GM23248 (cell line): ENCODE results near the gene ZNF710. TPM values are rescaled to one million over a fixed set of nuclear protein-coding genes. Genes with fewer than 3 reads are reported as not detected.

Experiments used
- DNase-seq: peaks from one replicate; pipeline ENCODE4 v3.0.0-alpha.2; 2015
- H2AFZ ChIP-seq: fragments of 200-600 bp; sonication (generic); 2 replicates; pipeline ENCODE4 v1.6.1; 2016; ENCODE audit warnings: antibody characterized with exemption
- H3F3A ChIP-seq: fragments of 200-600 bp; sonication (generic); 2 replicates; pipeline ENCODE4 v1.6.1; 2016; ENCODE audit warnings: mild to moderate bottlenecking, antibody characterized with exemption, mixed run types; ENCODE audit not compliant: insufficient read depth
- H3K27ac ChIP-seq: fragments of 200-600 bp; sonication (generic); 2 replicates; pipeline ENCODE4 v1.5.1; 2016; ENCODE audit warnings: mild to moderate bottlenecking
- H3K27me3 ChIP-seq: fragments of 200-600 bp; sonication (generic); replicated peaks from 2 replicates; pipeline ENCODE4 v1.6.1; 2016; ENCODE audit warnings: mild to moderate bottlenecking; ENCODE audit not compliant: insufficient read depth
- H3K36me3 ChIP-seq: fragments of 200-600 bp; sonication (generic); 2 replicates; pipeline ENCODE4 v1.6.1; 2016; ENCODE audit warnings: low read depth, mild to moderate bottlenecking
- H3K4me1 ChIP-seq: fragments of 200-600 bp; sonication (generic); 2 replicates; pipeline ENCODE4 v1.6.1; 2016; ENCODE audit warnings: mild to moderate bottlenecking; ENCODE audit not compliant: insufficient read depth
- H3K4me2 ChIP-seq: fragments of 200-600 bp; sonication (generic); one replicate; pipeline ENCODE4 v1.6.1; 2016; ENCODE audit warnings: mild to moderate bottlenecking; ENCODE audit not compliant: unreplicated experiment
- H3K4me3 ChIP-seq: fragments of 200-600 bp; sonication (generic); 2 replicates; pipeline ENCODE4 v1.5.1; 2016; ENCODE audit warnings: mild to moderate bottlenecking
- H3K79me2 ChIP-seq: fragments of 200-600 bp; sonication (generic); 2 replicates; pipeline ENCODE4 v1.6.1; 2016; ENCODE audit warnings: mild to moderate bottlenecking; ENCODE audit not compliant: insufficient read depth
- H3K9ac ChIP-seq: fragments of 200-600 bp; sonication (generic); 2 replicates; pipeline ENCODE4 v1.6.1; 2016; ENCODE audit warnings: mild to moderate bottlenecking
- H3K9me2 ChIP-seq: fragments of 200-600 bp; sonication (generic); 2 replicates; pipeline ENCODE4 v1.6.1; 2016; ENCODE audit warnings: mixed run types, mild to moderate bottlenecking, moderate library complexity; ENCODE audit not compliant: insufficient read depth
- H3K9me3 ChIP-seq: fragments of 200-600 bp; sonication (generic); one replicate; pipeline ENCODE4 v1.6.1; 2017; ENCODE audit warnings: low read depth
- H4K20me1 ChIP-seq: fragments of 200-600 bp; sonication (generic); 2 replicates; pipeline ENCODE4 v1.6.0; 2016; ENCODE audit not compliant: insufficient read depth
- EZH2 ChIP-seq: fragments of 200-600 bp; sonication (generic); IDR thresholded peaks from 2 replicates; pipeline ENCODE4 v1.6.1; 2018; ENCODE audit warnings: antibody characterized with exemption, mild to moderate bottlenecking; ENCODE audit not compliant: insufficient read depth, poor library complexity, severe bottlenecking
- EZH2phosphoT487 ChIP-seq: fragments of 200-600 bp; sonication (generic); IDR thresholded peaks from 2 replicates; pipeline ENCODE4 v1.6.1; 2018; ENCODE audit warnings: antibody characterized with exemption, moderate library complexity, mild to moderate bottlenecking, low read depth; ENCODE audit not compliant: insufficient read depth
- WGBS, 2 experiments: methylation state at CpG; one replicate each; pipeline ENCODE4 v1.1.6; 2015 to 2017; ENCODE audit warnings: low lambda C conversion rate in 2 of 2, low coverage in 1 of 2; ENCODE audit errors: missing lambda C conversion rate in 2 of 2; 5-methylcytosine and 5-hydroxymethylcytosine counted together
- in situ Hi-C: fragments of 300-500 bp; cut with MboI; formaldehyde crosslinking; loops from 2 replicates; pipeline ENCODE4 v1.15.0; 2020
- polyA plus RNA-seq: library from polyadenylated mRNA; unstranded; fragments of >200 nt; fragmentation: Nextera tagmentation; extraction: Ambion mirVana; gene quantifications from 2 replicates; pipeline ENCODE4 v1.2.1, GENCODE V29; 2016
- total RNA-seq: library from RNA; depleted of rRNA; stranded (reverse); fragments of >200 nt; shearing (Covaris generic); gene quantifications from 2 replicates; pipeline ENCODE4 v1.2.3, GENCODE V29; 2014

ZNF710 gene
- total and polyA plus RNA-seq, 2 experiments from 2014 or later, result 2.9 to 12.0 TPM

DNA sequence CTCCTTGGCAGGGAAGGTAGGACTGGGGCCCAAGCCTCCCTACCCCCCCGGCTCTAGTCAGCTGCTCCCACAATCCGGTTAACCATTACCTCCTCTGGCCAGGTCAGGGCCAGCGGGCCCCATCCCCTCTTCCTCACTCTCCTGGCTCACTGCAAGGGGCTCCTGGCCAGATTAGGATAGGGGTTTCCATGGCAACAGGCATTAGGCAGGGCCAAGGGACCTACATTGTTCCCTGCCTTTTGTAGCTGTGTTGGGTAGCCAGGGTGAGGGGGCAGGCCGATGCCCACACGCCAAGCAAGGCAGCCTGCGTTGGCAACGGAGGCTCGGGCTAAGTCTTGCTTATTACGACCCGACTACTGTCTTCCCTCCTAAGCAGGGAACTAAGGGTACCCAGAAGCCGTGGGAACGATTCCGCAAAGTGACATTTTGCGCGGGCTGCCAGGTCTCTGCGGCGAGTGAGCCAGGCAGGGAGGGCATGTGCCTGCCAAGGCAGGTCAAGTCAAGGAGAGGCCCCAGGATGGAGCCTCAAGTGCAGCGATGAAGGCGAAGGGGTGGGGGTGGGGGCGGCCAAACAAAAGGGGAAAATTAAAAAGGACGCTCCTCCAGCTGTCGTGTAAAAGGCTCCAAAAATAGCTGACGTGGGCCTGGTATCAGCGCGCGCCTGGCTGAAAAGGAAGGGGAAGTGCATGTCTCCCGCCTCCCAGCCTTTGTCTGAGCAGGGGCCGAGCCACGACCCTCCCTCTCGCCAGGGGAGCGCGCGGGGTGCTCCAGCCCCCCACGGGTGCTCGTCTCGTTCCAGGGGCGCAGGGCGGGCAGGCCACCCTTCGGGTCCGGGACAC is 100.2 kb downstream of the ZNF710 start:
- in situ Hi-C loops, result no loop called here

DNA sequence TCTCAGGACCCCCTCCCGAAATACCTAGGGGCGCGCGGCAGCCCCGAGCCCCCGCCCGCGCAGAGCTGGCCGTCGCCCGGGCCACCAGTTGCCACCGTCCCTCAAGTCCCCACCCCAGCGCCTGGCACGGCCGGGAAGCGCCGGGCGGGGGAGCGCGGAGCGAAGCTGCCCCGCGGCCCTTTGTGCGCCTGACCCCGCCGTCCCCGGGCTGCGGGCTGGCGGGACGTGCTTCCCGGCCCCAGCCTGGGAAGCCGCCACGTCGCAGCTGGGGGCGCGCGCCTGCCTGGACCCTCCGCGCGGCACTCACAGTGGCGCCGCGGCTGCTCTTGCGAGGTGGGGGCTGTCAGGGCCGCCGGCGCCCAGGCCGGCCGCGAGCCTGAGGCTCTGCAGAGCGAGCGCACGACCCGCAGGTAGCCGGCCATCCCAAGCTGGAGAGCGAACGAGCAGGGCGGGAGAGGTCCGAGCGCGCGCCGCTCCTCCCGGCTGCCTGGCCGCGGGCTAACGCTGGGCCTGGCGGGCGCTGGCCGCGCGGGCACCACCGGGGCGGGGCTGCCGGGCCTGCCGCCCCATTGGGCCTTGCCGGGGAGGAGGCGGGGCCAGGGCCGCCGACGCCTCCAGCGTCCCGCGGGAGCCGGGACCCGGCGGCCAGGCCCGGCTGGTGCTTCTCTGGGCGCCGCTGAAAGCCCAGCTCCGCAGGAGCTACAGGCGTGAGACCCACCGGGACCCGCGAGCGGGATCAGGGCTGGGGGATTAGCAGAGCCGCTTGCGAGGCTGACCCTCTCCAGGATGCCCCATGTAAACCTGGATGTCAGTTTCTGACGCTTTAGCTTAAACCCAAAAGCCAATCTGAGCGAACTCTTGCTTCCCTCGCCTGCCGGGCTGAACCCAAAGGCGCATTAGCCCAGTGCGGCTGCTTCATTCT is 101.1 kb downstream of the ZNF710 start, which contains the start of gene IDH2:
Gene IDH2 (minus strand): TSS at position 500 of the 922 bp plus-strand sequence. CDS start 78 bp downstream, at position 422.
- Histone ChIP-seq H3K4me3 (peak within 1 kb of the TSS; percentile 72), H3F3A (peaks cover 38% of the 10 kb centered on the region), H3K9me3 (no peaks in the 10 kb centered on the region), H3K9me2 (no peaks in the 10 kb centered on the region), H3K9ac (peak within 1 kb of the TSS; percentile 90), H3K4me2 (peak within 1 kb of the TSS; percentile 77), H3K27me3 (no peaks in the 10 kb centered on the region), H2AFZ (peak within 1 kb of the TSS; percentile 85), H3K79me2 (peaks cover 18% of the 10 kb centered on the region), H3K27ac (peak within 1 kb of the TSS; percentile 99), H4K20me1 (no peaks in the 10 kb centered on the region), H3K4me1 (peaks cover 50% of the 10 kb centered on the region), H3K36me3 (no peaks in the 10 kb centered on the region)
- in situ Hi-C loops, result no loop called here
- peak; percentile 96 for DNase-seq
- TF ChIP-seq EZH2phosphoT487 (no peak), EZH2 (no peak)
- 1% methylated on average over 67 to 70 of the region's 104 CpGs for WGBS, 2 experiments

More for the DNA sequence above, 100.2 kb downstream of the ZNF710 start:
- DNase-seq, result peak; percentile 67
- peak overlapping the region; percentile 77 for H3K4me2 ChIP-seq
- 9% methylated on average over 33 to 40 of the region's 40 CpGs for WGBS, 2 experiments
- no peaks in the 10 kb centered on the region for H3K9me2 ChIP-seq
- peaks cover 27% of the 10 kb centered on the region for H3K79me2 ChIP-seq
- TF ChIP-seq EZH2phosphoT487, result no peak
- no peak for TF ChIP-seq EZH2
- peak overlapping the region; percentile 99 for H3K27ac ChIP-seq
- peak overlapping the region; percentile 72 for H3K4me3 ChIP-seq
- no peaks in the 10 kb centered on the region for H3K9me3 ChIP-seq
- H3F3A ChIP-seq, result peaks cover 44% of the 10 kb centered on the region
- no peaks in the 10 kb centered on the region for H3K36me3 ChIP-seq
- H3K4me1 ChIP-seq, result peaks cover 44% of the 10 kb centered on the region
- H3K27me3 ChIP-seq, result no peaks in the 10 kb centered on the region
- H2AFZ ChIP-seq, result peak overlapping the region; percentile 62
- H3K9ac ChIP-seq, result peak overlapping the region; percentile 90
- H4K20me1 ChIP-seq, result no peaks in the 10 kb centered on the region

DNA sequence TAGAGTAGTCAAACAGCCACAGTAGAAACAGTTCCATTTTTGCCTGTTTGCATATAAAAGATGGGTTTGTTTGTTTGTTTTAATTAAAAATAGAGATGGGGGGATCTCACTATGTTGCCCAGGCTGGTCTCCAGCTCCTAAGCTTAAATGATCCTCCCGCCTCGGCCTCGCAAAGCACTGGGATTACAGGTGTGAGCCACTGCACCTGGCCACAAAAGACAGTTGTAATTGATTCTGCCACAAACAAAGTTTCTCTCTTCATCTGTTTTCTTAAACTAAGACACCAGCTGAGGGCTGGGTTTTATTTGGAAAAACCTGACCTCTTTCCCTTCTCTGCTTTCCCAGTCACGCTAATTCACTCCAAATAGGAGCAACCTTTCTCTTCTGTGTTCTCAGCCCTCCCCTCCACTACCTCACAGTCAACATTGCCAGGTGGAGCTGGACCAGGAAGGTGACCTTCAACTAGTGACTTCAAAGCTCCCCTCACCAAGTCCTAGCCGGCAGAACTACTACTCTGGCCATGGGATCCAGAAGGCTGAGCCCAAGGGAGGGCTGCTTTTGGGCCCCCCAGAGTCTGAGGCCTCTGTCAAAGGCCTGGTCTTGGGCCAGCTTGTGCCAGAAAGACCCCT is 102.7 kb downstream of the ZNF710 start:
- no peak overlapping the region for H3K4me3 ChIP-seq
- no peak overlapping the region for H2AFZ ChIP-seq
- no peak overlapping the region for H3K9ac ChIP-seq
- no peaks in the 10 kb centered on the region for H3K36me3 ChIP-seq
- TF ChIP-seq EZH2 (no peak), EZH2phosphoT487 (no peak)
- H3K4me1 ChIP-seq, result peaks cover 36% of the 10 kb centered on the region
- peaks cover 11% of the 10 kb centered on the region for H3K79me2 ChIP-seq
- H3K9me3 ChIP-seq, result no peaks in the 10 kb centered on the region
- WGBS, 2 experiments, result 96% methylated on average over 5 of the region's 5 CpGs
- peaks cover 25% of the 10 kb centered on the region for H3F3A ChIP-seq
- in situ Hi-C loops, result no loop called here
- no peak overlapping the region for H3K27ac ChIP-seq
- H3K27me3 ChIP-seq, result no peaks in the 10 kb centered on the region
- H3K9me2 ChIP-seq, result no peaks in the 10 kb centered on the region
- H4K20me1 ChIP-seq, result no peaks in the 10 kb centered on the region
- H3K4me2 ChIP-seq, result no peak overlapping the region
- no peak for DNase-seq

DNA sequence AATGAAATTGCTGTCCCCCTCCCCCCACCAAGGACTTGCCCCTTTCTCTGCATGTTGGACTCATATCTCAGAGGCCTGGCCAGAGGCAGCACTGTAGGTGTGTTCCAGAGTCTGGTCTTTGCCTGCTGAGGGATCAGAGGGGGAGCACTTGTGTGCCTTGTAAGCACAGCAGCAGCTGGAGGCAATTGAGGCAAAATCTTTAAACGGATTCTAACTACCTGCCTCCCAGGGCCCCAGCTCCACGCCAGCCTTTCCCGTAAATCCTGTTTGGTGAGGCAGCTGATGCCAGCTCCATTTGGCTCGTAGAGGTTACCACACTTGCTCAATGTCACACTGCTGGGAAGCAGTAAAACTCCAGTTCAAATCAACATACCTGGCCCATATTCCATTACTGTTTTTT is 103.4 kb downstream of the ZNF710 start:
- Histone ChIP-seq H3K27me3 (no peaks in the 10 kb centered on the region), H3K4me3 (no peak overlapping the region), H3K36me3 (no peaks in the 10 kb centered on the region), H3K79me2 (peaks cover 3% of the 10 kb centered on the region), H3K4me1 (peaks cover 29% of the 10 kb centered on the region), H3K27ac (no peak overlapping the region), H3K4me2 (no peak overlapping the region), H4K20me1 (no peaks in the 10 kb centered on the region), H3K9me2 (no peaks in the 10 kb centered on the region), H3F3A (peaks cover 18% of the 10 kb centered on the region), H3K9me3 (no peaks in the 10 kb centered on the region), H3K9ac (no peak overlapping the region), H2AFZ (no peak overlapping the region)
- TF ChIP-seq EZH2 (no peak), EZH2phosphoT487 (no peak)
- in situ Hi-C loops, result no loop called here
- WGBS, 2 experiments, result 68 to 76% methylated on average over 4 of the region's 4 CpGs
- DNase-seq, result no peak
